ENCODE data around the gene RRP15.
"Not testable (repeated sequence)": the region's sequence is repeated elsewhere in the genome, so short reads cannot be mapped to it uniquely, and the experiment has no call there.

RRP15 gene

DNA sequence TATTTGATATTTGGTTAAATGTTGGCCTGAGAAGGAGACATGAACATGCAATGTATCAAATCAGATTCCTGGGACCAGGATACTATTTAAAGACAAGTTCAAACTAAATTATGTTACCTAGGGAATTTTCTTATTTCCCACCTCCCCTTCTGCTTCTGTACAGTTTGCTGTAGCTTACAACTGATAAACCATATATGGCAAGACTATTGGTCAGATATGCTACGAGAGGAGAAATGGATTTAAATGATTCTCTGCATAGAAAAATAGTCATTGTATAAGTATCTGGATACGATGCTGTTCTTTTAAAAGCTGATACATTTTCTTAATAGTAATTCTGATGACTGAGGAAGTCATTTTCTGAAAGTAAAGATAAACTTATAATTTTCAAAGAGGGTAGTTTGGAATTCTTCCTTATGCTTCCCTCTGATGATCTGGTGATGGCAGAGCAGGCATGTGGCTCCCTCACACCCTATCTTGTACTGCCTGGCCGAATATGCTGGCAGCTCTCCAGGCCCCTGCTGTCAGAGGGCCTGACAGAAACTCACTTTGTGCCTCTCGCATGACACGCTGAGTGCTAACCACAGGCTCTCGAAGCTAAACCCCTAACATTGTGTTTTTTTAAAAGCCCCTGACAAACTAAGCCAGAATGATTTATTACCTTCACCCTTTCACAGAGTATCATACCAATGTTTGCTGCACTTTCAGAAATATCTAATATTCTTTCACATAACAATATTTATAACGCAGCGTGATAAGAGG is 19.4 kb downstream of the RRP15 start:
- no peak for DNase-seq (ENCODE audit: low read depth, low spot score)
- CTCF ChIA-PET, result interaction anchor here (0.9 to 1.6 kb wide), 7 partner anchors 10 to 1112 kb away, joined by 3 to 4 read pairs (median 3); partner anchors contain the start of gene RRP15

GRCh38 chr1:218305472-218306064 is 20.5 kb downstream of the RRP15 start:
- no peak for DNase-seq (ENCODE audit: low read depth, low spot score)
- CTCF ChIA-PET, result interaction anchor here (1.0 to 1.4 kb wide), 3 partner anchors 21 to 1111 kb away, joined by 3 to 4 read pairs (median 4); partner anchors contain the start of gene RRP15
- no peak overlapping the region for H3K4me3 ChIP-seq (ENCODE audit: low read depth, low read length)
- TF ChIP-seq, protein P1, sequence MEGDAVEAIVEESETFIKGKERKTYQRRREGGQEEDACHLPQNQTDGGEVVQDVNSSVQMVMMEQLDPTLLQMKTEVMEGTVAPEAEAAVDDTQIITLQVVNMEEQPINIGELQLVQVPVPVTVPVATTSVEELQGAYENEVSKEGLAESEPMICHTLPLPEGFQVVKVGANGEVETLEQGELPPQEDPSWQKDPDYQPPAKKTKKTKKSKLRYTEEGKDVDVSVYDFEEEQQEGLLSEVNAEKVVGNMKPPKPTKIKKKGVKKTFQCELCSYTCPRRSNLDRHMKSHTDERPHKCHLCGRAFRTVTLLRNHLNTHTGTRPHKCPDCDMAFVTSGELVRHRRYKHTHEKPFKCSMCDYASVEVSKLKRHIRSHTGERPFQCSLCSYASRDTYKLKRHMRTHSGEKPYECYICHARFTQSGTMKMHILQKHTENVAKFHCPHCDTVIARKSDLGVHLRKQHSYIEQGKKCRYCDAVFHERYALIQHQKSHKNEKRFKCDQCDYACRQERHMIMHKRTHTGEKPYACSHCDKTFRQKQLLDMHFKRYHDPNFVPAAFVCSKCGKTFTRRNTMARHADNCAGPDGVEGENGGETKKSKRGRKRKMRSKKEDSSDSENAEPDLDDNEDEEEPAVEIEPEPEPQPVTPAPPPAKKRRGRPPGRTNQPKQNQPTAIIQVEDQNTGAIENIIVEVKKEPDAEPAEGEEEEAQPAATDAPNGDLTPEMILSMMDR (IDR thresholded peaks at IDR 0.05; ENCODE audit: insufficient read depth, low read length, missing control alignments), result no peak
- POLR2A ChIA-PET, result no interaction called here

More for the DNA sequence above, 19.4 kb downstream of the RRP15 start:
- TF ChIP-seq, protein P1 (IDR thresholded peaks at IDR 0.05; ENCODE audit: insufficient read depth, low read length, missing control alignments), result no peak
- H3K4me3 ChIP-seq (ENCODE audit: low read depth, low read length), result no peak overlapping the region
- POLR2A ChIA-PET, result no interaction called here

DNA sequence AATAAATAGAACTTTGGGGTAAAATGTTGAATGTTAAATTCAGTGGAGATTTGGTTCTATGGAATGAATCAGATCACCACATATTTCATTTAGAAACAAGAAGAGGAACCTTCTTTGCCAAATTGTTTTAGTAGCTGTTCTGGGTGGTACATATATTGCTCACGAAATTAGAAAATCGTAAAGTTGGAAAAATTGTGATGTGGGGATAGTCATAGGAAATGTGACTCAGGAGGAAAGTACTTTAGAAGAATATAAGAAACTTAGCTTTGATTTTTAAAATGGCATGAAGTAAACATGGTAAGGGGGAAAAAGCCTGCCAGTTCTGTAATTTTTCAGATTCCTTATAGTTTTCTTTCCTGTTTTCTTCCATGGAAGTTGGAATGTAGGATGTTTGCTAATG is 27.4 kb downstream of the RRP15 start:
- CTCF ChIA-PET, result interaction anchor here (0.6 to 1.2 kb wide), 3 partner anchors 12 to 170 kb away, joined by 3 to 6 read pairs (median 3); no protein-coding TSS in a partner anchor
- POLR2A ChIA-PET, result no interaction called here

GRCh38 chr1:218314316-218314715 is 29.2 kb downstream of the RRP15 start:
- ChIA-PET CTCF (interaction anchor here (0.8 to 1.4 kb wide), 3 partner anchors 14 to 16 kb away, joined by 3 to 5 read pairs (median 4); no protein-coding TSS in a partner anchor), POLR2A (no interaction called here)
- TF ChIP-seq, protein P1 (IDR thresholded peaks at IDR 0.05; ENCODE audit: insufficient read depth, low read length, missing control alignments), result no peak
- DNase-seq (ENCODE audit: low read depth, low spot score), result no peak
- H3K4me3 ChIP-seq (ENCODE audit: low read depth, low read length), result no peak overlapping the region

More for the DNA sequence above, 27.4 kb downstream of the RRP15 start:
- H3K4me3 ChIP-seq (ENCODE audit: low read depth, low read length), result no peak overlapping the region
- no peak for DNase-seq (ENCODE audit: low read depth, low spot score)
- TF ChIP-seq, protein P1 (IDR thresholded peaks at IDR 0.05; ENCODE audit: insufficient read depth, low read length, missing control alignments), result no peak

DNA sequence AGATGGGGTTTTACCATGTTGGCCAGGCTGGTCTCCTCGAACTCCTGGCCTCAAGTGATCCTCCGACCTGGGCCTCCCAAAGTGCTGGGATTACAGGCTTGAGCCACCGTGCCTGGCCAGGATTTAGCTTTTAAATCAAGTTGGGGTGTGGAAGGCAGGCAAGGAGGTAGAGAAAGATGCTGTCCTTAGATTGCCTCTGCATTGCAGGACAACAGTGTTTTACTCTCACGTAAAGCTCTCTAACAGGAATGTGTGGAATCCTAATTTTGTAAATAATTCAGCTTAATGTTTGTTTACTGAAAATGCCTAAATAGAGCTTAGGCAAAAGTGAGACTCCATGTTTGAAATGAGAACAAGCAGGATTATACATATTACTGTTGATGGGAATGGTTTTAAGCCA is 30.5 kb downstream of the RRP15 start:
- no peak for DNase-seq (ENCODE audit: low read depth, low spot score)
- H3K4me3 ChIP-seq (ENCODE audit: low read depth, low read length), result no peak overlapping the region
- CTCF ChIA-PET, result interaction anchor here (0.6 kb wide), 1 partner anchor 16 kb away, joined by 3 read pairs; no protein-coding TSS in a partner anchor
- TF ChIP-seq, protein P1 (IDR thresholded peaks at IDR 0.05; ENCODE audit: insufficient read depth, low read length, missing control alignments), result no peak
- POLR2A ChIA-PET, result no interaction called here

- CTCF ChIA-PET, result interaction anchor here (1.5 kb wide), 1 partner anchor 17 kb away, joined by 5 read pairs; no protein-coding TSS in a partner anchor
- H3K4me3 ChIP-seq (ENCODE audit: low read depth, low read length), result no peak overlapping the region
- DNase-seq (ENCODE audit: low read depth, low spot score), result no peak
- TF ChIP-seq, protein P1 (IDR thresholded peaks at IDR 0.05; ENCODE audit: insufficient read depth, low read length, missing control alignments), result no peak
- POLR2A ChIA-PET, result no interaction called here
These were observed 32.0 kb downstream of the RRP15 start for GRCh38 chr1:218317061-218317460.

GRCh38 chr1:218320182-218320581 is 35.1 kb downstream of the RRP15 start:
- DNase-seq (ENCODE audit: low read depth, low spot score); H3K4me3 ChIP-seq (ENCODE audit: low read depth, low read length); POLR2A ChIA-PET: not testable (repeated sequence)
- CTCF ChIA-PET, result interaction anchor here (1.5 to 3.9 kb wide), 3 partner anchors 10 to 21 kb away, joined by 4 to 14 read pairs (median 5); no protein-coding TSS in a partner anchor
